T follicular helper cell (primary cell): ENCODE results near the gene SUSD3.
"Not testable (repeated sequence)": the region's sequence is repeated elsewhere in the genome, so short reads cannot be mapped to it uniquely, and the experiment has no call there.

Source experiments
- DNase-seq: peaks from one replicate; pipeline ENCODE4 v3.0.0-alpha.2; 2020; ENCODE audit warnings: low read depth

SUSD3 gene

DNA sequence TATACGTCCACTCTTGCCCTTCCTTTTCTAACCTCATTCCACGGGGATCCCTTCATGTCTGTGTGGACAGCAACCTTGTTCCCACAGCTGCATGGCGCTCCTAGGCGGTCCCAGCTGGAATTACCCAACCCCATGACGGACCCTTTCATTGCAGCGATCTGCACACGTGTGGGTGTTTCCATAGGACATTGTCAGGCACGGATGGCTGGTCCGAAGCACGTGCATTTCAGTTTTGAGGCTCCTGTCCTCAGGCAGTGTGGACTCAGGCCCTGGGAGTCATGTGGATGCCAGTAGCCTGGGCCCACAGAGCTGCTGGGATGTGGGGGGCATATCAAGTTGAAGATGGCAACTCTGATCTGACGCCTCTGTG is 52.5 kb downstream of the SUSD3 start:
- DNase-seq, result no peak

DNA sequence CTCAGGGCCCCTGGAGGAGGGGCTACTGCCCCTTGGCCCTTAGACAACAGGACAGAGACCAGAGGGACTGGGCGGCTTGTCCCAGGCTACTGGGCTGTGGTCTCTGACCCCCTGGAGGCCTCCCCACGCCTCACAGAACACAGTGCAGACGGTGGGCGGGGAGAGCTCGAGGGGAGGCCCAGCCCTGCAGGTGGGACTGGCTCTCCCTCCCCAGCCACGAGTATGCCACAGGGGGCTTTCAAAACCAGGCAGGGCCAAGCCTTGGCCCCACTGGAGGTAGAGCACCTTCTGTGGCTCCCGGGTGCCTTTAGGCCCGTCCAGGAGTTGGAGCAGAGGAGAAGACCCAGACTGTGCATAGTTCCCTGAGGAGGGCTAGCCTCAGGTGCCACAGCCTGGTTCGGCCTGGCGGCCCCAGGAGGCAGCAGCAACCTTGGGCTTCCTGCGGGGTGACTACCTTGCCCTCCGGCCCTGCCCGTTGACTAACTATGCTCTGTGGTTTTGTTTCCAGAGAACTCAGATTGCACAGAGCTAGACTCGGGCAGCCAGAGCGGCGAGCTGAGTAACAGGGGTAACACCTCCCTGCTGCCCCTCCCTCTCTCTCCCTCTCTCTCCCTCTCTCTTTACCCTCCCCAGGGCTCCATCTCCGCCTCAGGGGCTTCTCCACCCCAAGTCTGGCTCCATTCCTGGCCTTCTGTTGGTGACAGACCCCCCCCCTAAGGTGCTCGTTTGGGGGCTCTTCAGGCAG is 53.0 kb downstream of the SUSD3 start:
- DNase-seq, result no peak

DNA sequence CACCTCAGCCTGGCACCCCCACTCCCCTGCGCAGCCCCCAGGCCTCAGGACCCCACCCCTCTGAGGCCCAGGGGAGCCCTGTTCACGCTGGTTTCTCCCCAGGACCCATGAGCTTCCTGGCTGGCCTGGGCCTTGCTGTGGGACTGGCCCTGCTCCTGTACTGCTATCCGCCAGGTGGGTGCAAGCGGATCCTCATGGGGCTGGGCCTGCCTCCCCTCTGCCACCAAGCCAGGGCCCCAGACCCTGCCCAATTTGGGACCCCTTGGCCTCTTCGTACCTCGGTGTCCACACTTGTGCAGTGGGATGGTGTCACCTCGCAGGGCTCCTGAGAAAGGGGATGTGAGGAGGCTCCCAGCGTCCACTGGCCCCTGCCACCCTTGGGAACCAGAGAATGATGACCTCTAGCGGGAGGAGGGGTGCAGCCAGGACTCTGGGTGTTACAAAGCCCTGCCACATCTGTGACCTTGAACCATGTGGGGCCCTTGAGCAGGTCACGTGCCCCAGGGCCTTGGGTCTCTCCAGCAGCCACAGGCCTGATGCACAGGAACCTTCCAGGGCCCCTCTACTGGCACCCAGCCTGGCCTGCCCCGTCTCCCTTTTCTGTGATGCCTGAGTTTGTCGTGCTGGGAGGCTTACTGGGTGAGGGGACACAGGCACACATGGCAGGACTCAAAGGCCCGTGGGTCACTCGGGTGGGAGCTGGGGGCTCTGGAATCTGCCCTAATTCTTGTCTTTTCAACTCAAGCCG is 53.8 kb downstream of the SUSD3 start:
- no peak for DNase-seq

DNA sequence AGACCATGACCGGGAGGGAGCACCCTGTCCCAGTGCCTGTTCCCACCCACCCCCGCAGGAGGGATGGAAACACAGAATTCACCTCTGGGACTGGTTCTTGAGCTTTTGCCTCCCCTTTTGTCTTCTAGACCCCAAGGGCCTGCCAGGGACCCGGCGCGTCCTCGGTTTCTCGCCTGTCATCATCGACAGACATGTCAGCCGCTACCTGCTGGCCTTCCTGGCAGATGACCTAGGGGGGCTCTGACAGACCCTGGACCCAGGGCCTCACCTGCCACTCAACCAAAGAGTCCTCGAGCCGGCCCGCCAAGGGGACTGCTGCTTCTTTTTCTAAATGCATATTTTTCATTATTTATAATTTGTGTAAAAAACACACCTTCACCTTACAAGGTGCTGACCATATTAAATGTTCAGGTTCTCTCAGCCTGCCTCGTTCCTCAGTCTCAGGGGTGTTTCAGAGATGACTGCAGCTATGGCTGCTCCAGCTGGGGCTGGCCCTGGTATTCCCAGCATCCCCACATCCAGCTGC is 54.4 kb downstream of the SUSD3 start:
- no peak for DNase-seq

DNA sequence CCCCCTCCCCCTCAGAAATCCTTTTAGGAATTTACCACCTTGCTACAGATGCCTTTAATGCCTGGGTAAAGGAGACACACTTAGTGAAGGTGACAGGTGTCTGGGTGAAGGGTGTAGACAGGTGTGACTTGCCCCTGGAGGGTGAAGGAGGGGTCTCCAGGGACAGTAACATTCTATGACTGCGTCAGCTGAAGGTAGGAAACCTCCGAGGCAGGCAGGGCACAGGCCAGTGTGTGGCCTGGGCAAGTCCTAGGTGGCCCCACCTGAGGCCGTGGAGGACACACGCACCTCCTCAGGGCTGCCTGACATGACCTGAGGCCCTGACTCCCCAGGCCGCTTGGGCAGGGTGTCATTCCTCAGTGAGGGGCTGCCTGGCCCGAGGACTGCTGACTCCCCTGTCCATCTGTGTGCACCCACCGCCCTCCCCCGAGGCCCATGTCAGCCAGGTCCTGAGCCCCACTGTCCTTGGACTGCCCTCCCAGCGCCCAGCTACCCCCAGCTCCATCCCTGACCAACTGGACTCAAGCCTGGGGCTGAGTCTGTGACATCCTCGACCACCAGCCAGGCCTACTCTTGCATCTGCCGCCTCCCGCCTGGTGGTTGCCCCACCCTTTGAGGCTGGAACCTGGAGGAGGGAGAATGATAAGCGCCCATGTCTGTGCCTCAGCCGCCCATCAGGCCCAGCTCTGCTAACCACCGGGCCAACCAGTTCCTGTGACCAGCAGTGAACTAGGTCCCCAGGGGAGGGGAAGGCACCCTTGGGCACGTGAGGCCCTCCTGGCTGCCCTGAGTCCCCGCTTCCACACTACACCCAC is 55.9 kb downstream of the SUSD3 start:
- DNase-seq, result no peak

DNA sequence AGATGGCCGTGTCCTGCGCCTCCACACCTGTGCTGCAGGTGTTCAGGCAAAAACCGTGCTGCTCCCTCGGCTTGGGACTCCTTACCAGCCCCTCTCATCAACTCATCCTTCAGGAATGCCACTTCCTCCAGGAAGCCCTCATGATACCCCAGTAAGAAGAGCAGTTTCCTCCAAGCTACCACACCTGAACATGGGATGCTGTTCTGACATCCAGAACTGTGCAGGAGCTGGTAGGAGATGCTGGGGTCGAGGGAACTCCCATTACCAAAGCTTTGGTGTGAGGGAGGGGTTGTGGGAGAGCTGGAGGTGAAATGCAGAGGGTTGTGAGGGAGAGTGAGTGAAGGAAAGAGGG is 56.5 kb downstream of the SUSD3 start:
- DNase-seq, result no peak

DNA sequence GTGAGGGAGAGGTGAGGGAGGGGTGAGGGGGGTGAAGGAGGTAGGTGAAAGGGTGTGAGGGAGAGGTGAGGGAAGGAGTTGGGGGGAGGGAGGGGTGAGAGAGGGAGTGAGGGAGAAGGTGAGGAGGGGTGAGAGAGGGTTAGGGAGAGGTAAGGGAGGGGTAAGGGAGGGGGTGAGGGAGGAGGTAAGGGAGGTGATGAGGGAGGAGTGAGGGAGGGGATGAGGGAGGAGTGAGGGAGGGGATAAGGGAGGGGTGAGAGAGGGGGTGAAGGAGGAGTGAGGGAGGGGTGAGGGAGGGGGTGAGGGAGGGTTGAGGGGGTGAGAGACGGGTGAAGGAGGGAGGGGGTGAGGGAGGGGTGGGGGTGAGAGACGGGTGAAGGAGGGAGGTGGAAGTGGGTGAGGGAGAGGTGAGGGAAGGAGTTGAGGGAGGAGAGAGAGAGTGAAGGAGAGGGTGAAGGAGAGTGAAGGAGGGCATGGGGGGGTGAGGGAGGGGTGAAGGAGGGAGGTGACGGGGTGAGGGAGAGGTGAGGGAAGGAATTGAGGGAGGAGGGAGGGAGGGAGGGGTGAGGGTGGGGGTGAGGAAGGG is 57.1 kb downstream of the SUSD3 start:
- DNase-seq, result no peak

DNA sequence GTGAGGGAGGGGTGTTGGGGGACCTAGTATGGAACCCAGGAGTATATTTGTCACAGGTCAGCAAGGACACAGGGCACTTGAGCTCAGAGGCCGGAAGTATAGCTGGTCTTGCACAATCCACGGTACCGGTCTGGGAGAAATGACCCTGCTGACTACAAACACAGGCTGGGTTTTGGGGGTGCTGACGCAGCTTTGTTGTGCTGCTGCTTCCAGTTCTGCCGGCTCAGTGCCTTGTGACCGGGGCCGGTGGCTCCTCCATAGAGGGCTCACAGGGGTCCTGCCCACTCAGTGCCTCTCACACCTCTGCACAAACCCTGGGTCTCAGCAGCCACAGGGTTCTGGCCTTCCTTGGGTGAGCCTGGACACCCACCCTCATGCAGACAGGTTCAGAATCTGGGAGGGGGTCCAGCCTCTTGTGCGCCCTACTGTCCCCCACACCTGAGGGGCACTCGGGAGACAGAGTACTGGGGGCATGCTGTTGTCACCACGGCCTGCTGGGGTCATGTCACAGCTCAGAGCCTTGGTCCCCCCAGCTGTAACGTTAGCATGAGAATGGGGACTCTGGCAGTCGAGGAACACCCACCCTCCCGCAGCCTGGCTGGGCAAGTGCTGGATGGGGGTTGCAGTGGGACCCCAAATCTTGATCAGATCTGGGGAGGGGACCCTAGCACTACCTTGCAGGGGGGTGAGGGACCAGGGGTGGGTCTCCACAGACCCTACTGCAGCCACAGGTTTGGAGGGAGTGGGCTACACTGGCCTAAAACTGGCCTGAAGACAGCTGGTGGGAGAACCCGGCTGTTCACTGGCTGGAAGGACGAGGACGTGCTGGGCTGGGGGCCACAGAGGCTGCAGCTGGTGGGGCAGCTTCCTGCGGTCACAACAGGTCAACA is 57.8 kb downstream of the SUSD3 start:
- no peak for DNase-seq

DNA sequence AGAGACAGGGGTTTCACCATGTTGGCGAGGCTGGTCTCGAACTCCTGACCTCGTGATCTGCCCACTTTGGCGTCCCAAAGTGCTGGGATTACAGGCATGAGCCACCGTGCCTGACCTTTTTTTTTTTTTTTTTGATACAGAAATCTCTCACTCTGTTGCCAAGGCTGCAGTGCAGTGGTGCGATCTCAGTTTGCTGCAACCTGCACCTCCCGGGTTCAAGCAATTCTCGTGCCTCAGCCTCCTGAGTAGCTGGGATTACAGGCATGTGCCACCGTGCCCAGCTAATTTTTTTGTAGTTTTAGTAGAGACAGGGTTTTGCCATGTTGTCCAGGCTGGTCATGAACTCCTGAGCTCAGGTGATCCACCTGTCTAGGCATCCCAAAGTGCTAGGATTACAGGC is 59.0 kb downstream of the SUSD3 start:
- DNase-seq, result not testable (repeated sequence)

DNA sequence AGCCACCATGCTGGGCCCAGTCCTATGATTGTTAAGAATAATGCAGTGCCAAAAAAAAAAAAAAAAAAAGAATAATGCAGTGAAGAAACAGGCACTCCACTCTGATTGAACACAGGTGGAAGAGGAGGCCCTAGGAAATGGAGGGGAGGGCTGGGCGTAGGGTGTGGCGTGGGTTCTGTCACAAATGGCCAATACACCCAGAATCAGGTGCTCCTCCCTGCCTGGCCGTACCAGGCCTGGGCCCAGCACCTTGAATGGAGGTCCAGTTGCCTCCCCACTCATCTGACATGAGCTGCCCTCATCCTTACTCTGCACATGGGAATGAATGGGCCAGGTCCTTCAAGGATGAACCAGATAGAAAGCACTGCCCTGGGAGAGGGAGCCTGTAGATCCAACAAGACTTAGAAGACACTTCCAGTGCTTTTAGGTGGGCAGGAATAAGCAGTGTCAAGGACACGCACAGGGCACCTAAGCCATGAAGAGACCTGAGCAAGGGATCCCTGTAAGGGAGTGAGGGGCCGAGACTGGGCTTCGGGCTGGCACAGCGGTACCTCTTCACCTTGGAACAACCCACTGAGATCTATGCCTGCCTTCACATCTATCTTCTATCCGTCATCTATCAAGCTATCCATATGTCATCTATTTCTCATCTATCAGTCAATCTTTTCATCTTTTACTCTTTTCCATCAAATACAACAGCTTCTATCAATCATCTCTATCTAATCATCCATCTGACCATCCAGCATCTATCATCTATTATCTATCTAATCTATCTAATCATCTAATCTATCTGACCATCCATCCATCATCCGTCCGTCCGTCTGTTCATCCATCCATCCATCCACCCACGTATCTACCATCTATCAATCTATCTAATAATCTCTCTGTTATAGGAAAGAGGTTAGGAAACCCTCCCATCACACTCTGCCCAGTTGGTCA is 59.7 kb downstream of the SUSD3 start:
- DNase-seq, result no peak

DNA sequence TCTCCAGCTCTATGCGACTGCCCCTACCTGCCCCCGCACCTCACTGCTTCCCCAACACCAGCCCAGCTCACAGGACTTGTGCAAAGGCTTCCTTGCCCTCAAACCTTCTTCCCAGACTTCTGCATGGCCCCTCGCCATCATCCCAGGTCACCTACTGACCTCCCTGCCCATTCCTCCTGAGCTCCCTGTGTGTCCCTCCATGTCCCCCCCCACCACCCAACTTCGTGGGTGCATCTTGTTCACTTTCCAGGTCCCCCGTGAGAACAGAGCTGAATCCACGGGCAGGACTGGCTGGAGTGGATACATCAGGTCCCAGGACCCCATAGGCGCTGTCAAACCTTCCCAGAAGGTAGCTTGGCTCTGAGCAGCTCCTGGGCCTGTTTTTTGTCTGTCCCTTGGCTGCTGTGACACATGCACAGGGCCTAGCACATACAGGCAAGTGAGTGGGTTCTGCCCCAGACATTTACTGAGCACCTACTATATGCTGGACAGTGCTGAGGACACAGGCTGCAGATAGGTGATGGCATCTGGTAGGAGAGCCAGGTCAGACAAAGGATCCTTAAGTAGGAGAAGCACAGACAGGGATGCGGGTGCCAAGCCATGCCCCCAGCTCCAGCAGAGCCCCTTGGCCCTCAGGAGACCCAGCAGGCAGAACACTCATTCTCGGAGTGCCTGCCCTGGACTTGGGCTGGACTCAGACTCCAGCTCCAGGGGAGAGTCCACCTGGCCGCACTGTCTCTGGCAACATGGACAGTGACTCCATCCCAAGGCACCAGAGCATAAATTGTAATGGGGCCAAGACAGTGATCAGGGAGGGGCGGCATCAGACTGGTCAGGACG is 60.6 kb downstream of the SUSD3 start:
- DNase-seq, result no peak

DNA sequence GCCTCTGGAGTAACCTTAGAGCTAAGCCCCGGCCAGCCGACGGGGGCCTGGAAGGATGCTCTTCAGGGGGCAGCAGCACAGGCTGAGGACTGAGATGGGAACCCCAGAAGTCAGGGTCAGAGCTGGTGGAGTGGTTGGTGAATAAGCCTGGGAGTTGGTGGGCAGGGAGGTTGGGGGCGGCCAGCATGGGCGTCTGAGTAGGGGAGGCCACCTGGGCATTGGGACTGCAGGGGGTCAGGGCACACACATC is 61.1 kb downstream of the SUSD3 start:
- DNase-seq, result no peak

DNA sequence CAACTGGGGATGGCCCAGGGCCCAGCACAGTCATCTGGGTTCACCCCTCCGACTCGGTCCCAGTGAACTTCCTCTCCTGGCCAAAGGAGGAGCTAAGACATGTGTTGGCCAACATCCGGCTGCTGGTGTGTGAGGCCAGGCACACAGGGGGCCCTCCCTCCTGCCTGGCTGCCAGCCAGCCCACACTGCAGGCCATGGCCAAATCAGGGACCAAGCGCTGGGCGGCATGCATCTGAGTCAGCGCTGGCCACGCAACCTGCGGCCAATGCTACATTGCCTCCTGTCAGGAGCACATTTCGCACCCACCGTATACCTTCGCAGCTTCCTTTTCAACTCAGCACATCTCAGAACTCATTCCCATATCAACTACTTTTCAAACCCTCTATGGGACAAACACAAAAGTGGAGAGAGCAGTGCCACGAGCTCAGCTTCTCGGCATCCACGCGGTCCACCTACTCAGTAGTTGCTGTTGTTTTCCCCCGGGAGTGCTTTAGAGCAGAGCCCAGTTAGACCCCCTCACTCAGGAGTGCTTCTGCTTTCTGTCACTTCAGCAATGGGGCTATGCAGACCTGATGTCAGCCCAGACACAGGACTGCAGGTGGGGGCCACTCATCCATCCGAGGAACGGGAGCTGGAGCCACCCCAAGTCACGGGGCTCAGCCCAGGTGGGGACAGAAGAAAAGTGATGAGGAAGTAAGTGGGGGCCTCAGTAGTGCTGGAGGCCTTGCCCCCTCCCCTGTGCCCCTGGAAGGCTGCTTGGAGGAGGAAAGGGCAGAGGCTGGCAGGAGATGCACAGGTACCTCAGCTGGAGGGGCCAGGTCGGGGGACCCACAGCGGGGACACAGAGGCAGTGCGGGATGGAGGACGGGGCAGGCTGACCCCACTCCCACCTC is 61.7 kb downstream of the SUSD3 start:
- no peak for DNase-seq

DNA sequence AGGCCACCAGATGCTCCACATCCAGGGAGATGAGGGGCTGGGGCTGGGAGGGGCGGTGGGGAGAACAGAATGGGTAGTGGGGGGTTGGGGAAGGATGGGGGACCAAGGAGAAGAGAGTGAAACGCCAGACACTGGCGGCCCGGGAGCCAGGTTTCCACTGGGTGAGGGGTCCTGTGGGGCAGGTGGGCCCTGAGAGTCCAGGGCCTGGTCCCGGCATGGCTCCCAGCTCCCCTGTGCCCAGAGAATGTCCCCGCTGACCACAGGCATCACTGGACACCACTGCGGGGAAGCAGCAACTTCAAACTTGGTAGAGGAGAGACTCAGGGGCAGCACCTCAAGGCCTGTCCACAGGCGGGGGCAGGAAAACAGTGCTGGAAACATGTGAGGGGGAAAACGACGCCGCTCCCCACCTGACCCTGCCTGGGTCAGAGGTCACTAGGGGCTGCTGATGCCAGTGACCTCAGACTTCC is 62.4 kb downstream of the SUSD3 start:
- DNase-seq, result no peak

DNA sequence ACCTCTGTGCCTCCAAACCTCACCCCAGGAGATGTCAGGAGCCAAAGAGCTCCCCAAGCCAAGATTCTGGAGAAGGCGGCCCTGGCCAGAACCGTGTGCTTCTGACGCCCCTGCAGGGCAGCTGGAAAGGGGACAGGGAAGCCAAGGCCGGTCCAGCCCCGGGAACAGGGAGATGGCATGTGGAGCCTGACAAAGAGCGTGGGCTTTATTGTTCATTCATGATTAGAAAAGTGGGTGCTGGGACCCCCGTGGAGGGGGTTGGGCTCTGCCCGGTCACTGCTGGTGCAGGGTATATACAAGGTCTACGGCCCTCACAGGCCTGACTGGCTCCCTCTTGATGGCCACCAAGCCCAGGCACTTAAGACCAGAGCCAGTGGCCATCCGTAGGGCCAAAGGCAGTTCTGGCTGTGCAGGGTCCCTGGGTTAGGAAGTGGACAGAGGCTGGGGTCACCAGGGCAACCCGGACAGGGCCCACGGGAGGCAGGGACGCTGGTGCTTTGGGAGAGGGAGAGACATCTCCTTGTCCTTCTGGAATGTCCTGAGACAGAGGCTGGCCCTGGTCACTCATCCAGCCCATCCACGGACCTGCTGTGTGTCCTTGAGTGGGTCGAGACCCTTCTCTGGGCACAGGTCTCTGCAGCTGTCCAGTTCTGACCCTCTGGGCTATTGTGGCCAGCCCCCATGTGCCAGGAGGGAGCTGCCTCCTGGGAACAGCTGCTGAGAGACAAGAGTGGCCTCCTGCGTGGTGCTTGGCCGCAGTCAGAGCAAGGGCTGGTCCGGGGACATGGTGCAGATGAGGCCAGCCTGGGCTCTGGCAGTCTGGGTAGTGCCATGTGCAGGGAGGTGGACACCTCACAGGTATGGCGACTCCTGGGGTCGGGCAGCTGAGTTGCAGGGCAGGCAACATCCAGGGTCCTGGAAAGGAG is 63.1 kb downstream of the SUSD3 start:
- DNase-seq, result no peak

DNA sequence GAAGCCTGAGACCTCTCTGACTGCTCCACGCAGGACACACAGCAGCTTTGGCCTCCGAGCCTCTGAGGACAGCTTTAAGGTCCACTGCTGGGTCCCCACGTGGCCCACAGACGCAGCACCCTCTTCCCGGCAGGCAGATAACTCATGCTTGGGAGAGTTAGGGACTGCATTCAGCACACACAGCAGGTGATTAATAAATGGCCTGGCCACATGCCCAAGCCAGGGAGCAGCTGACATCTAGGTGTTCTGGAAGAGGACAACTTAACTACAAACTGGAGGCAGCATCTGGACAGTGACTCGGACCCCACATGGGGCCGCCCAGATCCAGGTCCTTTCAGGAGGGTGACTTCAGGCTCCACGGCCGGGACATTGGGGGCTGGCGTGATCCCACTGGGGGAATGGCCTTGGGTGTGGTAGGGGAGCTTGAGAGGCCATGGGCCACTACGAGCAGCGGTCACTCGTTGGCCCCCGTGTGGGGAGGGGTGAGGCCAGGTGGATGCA is 64.3 kb downstream of the SUSD3 start:
- DNase-seq, result no peak
